BJ (cell line): ENCODE data around the gene METTL1. TPM values are rescaled to one million over a fixed set of nuclear protein-coding genes. Genes with fewer than 3 reads are reported as not detected.

ENCODE experiments used
- CTCF ChIA-PET: fragments of 350-600 bp; formaldehyde crosslinking; extraction: SDS; loops from one replicate; lab custom pipeline; 2021; ENCODE audit warnings: antibody characterized with exemption, inconsistent platforms; lab: Yijun Ruan, JAX
- POLR2A ChIA-PET: fragments of 300-600 bp; sonication (Branson Sonifier 250); formaldehyde crosslinking; extraction: SDS; loops from one replicate; lab custom pipeline; 2021; ENCODE audit warnings: antibody characterized with exemption; lab: Charles Lee
- DNase-seq: peaks from one replicate; pipeline ENCODE4 v3.0.0-alpha.2; 2011; ENCODE audit warnings: low read depth
- H3K27me3 ChIP-seq: 2 replicates; pipeline ENCODE4 v1.6.0; 2011; ENCODE audit warnings: low read length; ENCODE audit not compliant: control insufficient read depth, insufficient read depth
- H3K36me3 ChIP-seq: 2 replicates; pipeline ENCODE4 v1.5.1; 2011; ENCODE audit warnings: low read length; ENCODE audit not compliant: control insufficient read depth, insufficient read depth
- H3K4me3 ChIP-seq: 2 replicates; pipeline ENCODE4 v1.5.1; 2011; ENCODE audit warnings: low read depth, mild to moderate bottlenecking, control low read depth, low read length
- polyA plus RNA-seq: library from polyadenylated mRNA; depleted of rRNA; stranded (reverse); fragments of >200 nt; gene quantifications from 2 replicates; pipeline ENCODE4 v1.2.3, GENCODE V29; 2011; rRNA removed
- small RNA-seq: library from RNA; depleted of rRNA; stranded (forward); fragments of <200 nt; gene quantifications from one replicate; pipeline ENCODE3, GENCODE V24; 2012; ENCODE audit warnings: low replicate concordance, low read depth; ENCODE audit not compliant: insufficient read length
- TF ChIP-seq, protein P1 (sequence below): IDR thresholded peaks from 2 replicates; pipeline ENCODE4 v1.5.1; 2011; ENCODE audit warnings: low read depth, mild to moderate bottlenecking, control low read depth, inconsistent platforms, low read length, moderate library complexity; ENCODE audit not compliant: insufficient read depth

METTL1 gene
- polyA plus RNA-seq, 1 experiment, result 42.8 TPM

GRCh38 chr12:57718641-57719528 is 53.0 kb downstream of the METTL1 start:
- peaks cover 32% of the 10 kb centered on the region for H3K36me3 ChIP-seq
- no peak for DNase-seq
- ChIA-PET POLR2A (no interaction called here), CTCF (interaction anchor here (0.8 kb wide), 1 partner anchor 17 kb away, joined by 3 read pairs; no protein-coding TSS in a partner anchor)
- TF ChIP-seq, protein P1, sequence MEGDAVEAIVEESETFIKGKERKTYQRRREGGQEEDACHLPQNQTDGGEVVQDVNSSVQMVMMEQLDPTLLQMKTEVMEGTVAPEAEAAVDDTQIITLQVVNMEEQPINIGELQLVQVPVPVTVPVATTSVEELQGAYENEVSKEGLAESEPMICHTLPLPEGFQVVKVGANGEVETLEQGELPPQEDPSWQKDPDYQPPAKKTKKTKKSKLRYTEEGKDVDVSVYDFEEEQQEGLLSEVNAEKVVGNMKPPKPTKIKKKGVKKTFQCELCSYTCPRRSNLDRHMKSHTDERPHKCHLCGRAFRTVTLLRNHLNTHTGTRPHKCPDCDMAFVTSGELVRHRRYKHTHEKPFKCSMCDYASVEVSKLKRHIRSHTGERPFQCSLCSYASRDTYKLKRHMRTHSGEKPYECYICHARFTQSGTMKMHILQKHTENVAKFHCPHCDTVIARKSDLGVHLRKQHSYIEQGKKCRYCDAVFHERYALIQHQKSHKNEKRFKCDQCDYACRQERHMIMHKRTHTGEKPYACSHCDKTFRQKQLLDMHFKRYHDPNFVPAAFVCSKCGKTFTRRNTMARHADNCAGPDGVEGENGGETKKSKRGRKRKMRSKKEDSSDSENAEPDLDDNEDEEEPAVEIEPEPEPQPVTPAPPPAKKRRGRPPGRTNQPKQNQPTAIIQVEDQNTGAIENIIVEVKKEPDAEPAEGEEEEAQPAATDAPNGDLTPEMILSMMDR, result no peak
- H3K4me3 ChIP-seq, result no peak overlapping the region
- no peaks in the 10 kb centered on the region for H3K27me3 ChIP-seq

Small RNA genes within 50 kb of the gene (small RNA-seq; reads per million reads assigned to genes)
- not detected for gene RNU6-1083P

Other genes starting within 250 kb of the METTL1 start
- 5.6 and 8.3 TPM in 2 replicates for gene MBD6, start 249.3 kb downstream of the METTL1 start, polyA plus RNA-seq
- gene DCTN2, start 224.9 kb downstream of the METTL1 start, polyA plus RNA-seq, result 133 and 167 TPM in 2 replicates
- gene KIF5A, start 222.1 kb downstream of the METTL1 start, polyA plus RNA-seq, result 0.50 and 0.64 TPM in 2 replicates
- gene PIP4K2C, start 180.9 kb downstream of the METTL1 start, polyA plus RNA-seq, result 24.3 and 30.1 TPM in 2 replicates
- gene DTX3, start 167.3 kb downstream of the METTL1 start, polyA plus RNA-seq, result 18.7 and 26.0 TPM in 2 replicates
- 18.0 and 26.0 TPM in 2 replicates for gene ARHGEF25, start 160.7 kb downstream of the METTL1 start, polyA plus RNA-seq
- 1.2 and 2.7 TPM in 2 replicates for gene B4GALNT1, start 138.9 kb downstream of the METTL1 start, polyA plus RNA-seq
- gene OS9, start 78.0 kb downstream of the METTL1 start, polyA plus RNA-seq, result 312 and 415 TPM in 2 replicates
- gene AGAP2, start 33.4 kb downstream of the METTL1 start, polyA plus RNA-seq, result 0.04 and 0.05 TPM in 2 replicates
- 25.7 and 40.4 TPM in 2 replicates for gene TSPAN31, start 27.1 kb downstream of the METTL1 start, polyA plus RNA-seq
- 208 and 293 TPM in 2 replicates for gene CDK4, start 19.8 kb downstream of the METTL1 start, polyA plus RNA-seq
- gene MARCHF9, start 17.0 kb downstream of the METTL1 start, polyA plus RNA-seq, result 3.1 and 6.2 TPM in 2 replicates
- 0.76 and 0.91 TPM in 2 replicates for gene CYP27B1, start 5.0 kb downstream of the METTL1 start, polyA plus RNA-seq
- gene EEF1AKMT3, start 509 bp upstream of the METTL1 start, polyA plus RNA-seq, result 9.1 and 9.2 TPM in 2 replicates
- 14.5 and 15.1 TPM in 2 replicates for gene TSFM, start 10.7 kb upstream of the METTL1 start, polyA plus RNA-seq
- gene AVIL, start 46.6 kb upstream of the METTL1 start, polyA plus RNA-seq, result 4.4 and 5.0 TPM in 2 replicates
- 229 and 284 TPM in 2 replicates for gene CTDSP2, start 74.6 kb upstream of the METTL1 start, polyA plus RNA-seq
- gene ATP23, start 169.5 kb upstream of the METTL1 start, polyA plus RNA-seq, result 6.7 and 10.2 TPM in 2 replicates